HL-60 (cell line): ENCODE measurements around the gene MSS51.

ENCODE experiments used
- DNase-seq, 2 experiments: peaks; one replicate each; pipeline ENCODE4 v3.0.0-alpha.2; 2010 to 2020; ENCODE audit warnings: low read depth in 1 of 2, low spot score in 1 of 2
- H3K27ac ChIP-seq: fragments of 250-450 bp; sonication (Bioruptor Pico); replicated peaks from 2 replicates; pipeline ENCODE4 v1.5.1; 2020; ENCODE audit warnings: mild to moderate bottlenecking, moderate library complexity
- H3K27me3 ChIP-seq: fragments of 250-450 bp; sonication (Bioruptor Pico); 2 replicates; pipeline ENCODE4 v1.5.1; 2021; ENCODE audit warnings: mild to moderate bottlenecking, moderate library complexity; ENCODE audit not compliant: insufficient read depth, poor library complexity, severe bottlenecking
- H3K4me3 ChIP-seq: replicated peaks from 2 replicates; pipeline ENCODE4 v1.5.1; 2011; ENCODE audit warnings: mild to moderate bottlenecking, control low read depth, low read length; ENCODE audit not compliant: insufficient read depth
- CTCF ChIP-seq: IDR thresholded peaks from one replicate; pipeline ENCODE4 v1.5.1; 2011; ENCODE audit warnings: low read length, control low read depth, inconsistent platforms; ENCODE audit not compliant: insufficient read depth
- GABPA ChIP-seq: IDR thresholded peaks from 2 replicates; pipeline ENCODE4 v1.6.1; 2012; ENCODE audit warnings: low read depth
- POLR2AphosphoS5 ChIP-seq: IDR thresholded peaks from 2 replicates; pipeline ENCODE4 v1.6.1; 2012; ENCODE audit warnings: low read depth
- REST ChIP-seq: IDR thresholded peaks from 2 replicates; pipeline ENCODE4 v1.6.1; 2012; ENCODE audit warnings: low read depth; ENCODE audit not compliant: insufficient replicate concordance
- SPI1 ChIP-seq: IDR thresholded peaks from 2 replicates; pipeline ENCODE4 v1.6.1; 2012; ENCODE audit warnings: low read depth, mild to moderate bottlenecking, borderline replicate concordance

The MSS51 gene

GRCh38 chr10:73413108-73413527 lies 20.2 kb downstream of the MSS51 start:
- Histone ChIP-seq H3K27ac (peak overlapping the region; percentile 82), H3K4me3 (peak overlapping the region; percentile 99), H3K27me3 (no peaks in the 10 kb centered on the region)
- DNase-seq = peak; percentile 54 to 61
- no peak for TF ChIP-seq GABPA
- no peak for TF ChIP-seq REST
- TF ChIP-seq POLR2AphosphoS5 = 0 out of 2 replicates have a peak, but pooled peaks have one; percentile 6

DNA sequence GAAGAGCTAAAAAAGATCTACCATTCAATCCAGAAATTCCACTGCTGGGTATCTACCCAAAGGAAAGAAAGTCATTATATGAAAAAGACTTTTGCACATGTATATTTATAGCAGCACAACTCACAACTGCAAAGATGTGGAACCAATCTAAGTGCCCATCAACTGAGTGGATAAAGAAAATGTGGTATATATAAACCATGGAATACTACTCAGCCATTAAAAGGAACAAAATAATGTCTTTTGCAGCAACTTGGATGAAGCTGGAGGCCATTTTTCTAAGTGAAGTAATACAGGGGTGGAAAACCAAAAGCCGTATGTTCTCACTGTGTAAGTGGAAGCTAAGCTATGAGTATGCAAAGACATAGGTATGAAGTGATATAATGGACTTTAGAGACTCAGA lies 22.5 kb downstream of the MSS51 start:
- no peak for TF ChIP-seq GABPA
- TF ChIP-seq CTCF = no peak
- no peak for TF ChIP-seq POLR2AphosphoS5
- no peak for TF ChIP-seq SPI1
- TF ChIP-seq REST = no peak
- H3K27me3 ChIP-seq = no peaks in the 10 kb centered on the region
- H3K4me3 ChIP-seq = no peak overlapping the region
- H3K27ac ChIP-seq = no peak overlapping the region
- no peak for DNase-seq

DNA sequence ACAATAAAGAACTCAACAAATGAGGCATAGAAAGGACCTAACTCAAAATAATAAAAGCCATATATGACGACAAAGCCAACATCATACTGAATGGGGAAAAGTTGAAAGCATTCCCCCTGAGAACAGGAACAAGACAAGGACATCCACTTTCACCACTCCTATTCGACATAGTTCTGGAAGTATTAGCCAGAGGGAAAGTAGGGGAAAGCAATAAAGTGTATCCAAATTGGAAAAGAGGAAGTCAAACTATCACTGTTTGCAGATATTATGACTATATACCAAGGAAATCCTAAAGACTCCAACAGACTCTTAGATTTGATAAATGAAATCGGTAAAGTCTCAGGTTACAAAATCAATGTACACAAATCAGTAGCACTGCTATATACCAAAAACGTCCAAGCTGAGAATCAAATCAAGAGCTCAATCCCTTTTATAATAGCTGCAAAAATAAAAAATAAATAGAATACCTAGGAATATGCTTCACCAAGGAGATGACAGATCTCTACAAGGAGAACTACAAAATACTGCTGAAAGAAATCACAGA lies 24.3 kb downstream of the MSS51 start:
- H3K27ac ChIP-seq = no peak overlapping the region
- no peak for DNase-seq
- no peaks in the 10 kb centered on the region for H3K27me3 ChIP-seq
- TF ChIP-seq REST (no peak), SPI1 (peak; percentile 81)
- no peak overlapping the region for H3K4me3 ChIP-seq

GRCh38 chr10:73408061-73408460 lies 25.3 kb downstream of the MSS51 start:
- TF ChIP-seq POLR2AphosphoS5 = no peak
- TF ChIP-seq SPI1 = no peak
- TF ChIP-seq CTCF = no peak
- TF ChIP-seq REST = no peak
- TF ChIP-seq GABPA = no peak

More at GRCh38 chr10:73408061-73408460, 25.3 kb downstream of the MSS51 start:
- DNase-seq = no peak
- Histone ChIP-seq H3K27ac (no peak overlapping the region), H3K4me3 (no peak overlapping the region), H3K27me3 (no peaks in the 10 kb centered on the region)
